T-helper 1 cell treated with Interleukin-12 subunit alpha and Interleukin-12 subunit beta and Interleukin-4 antibody, amounts not matched to agents 30 μg/mL and 1 μg/mL, for 36 hours (primary cell): ENCODE results near the gene NR2F6.
"Not testable (repeated sequence)": the region's sequence is repeated elsewhere in the genome, so short reads cannot be mapped to it uniquely, and the experiment has no call there.

Experiments
- H3K27ac Mint-ChIP-seq: one replicate; pipeline ENCODE4 v1.8.0; 2021; ENCODE audit warnings: mild to moderate bottlenecking, mixed read lengths
- H3K27me3 Mint-ChIP-seq: one replicate; pipeline ENCODE4 v1.8.0; 2021; ENCODE audit warnings: low read depth, mixed read lengths
- H3K36me3 Mint-ChIP-seq: one replicate; pipeline ENCODE4 v1.8.0; 2021; ENCODE audit warnings: low read depth, mixed read lengths
- H3K4me1 Mint-ChIP-seq: one replicate; pipeline ENCODE4 v1.8.0; 2021; ENCODE audit warnings: low read depth, mixed read lengths
- H3K4me3 Mint-ChIP-seq: one replicate; pipeline ENCODE4 v1.8.0; 2021; ENCODE audit warnings: mild to moderate bottlenecking, moderate library complexity, mixed read lengths
- H3K9me3 Mint-ChIP-seq: one replicate; pipeline ENCODE4 v1.8.0; 2021; ENCODE audit warnings: mixed read lengths

NR2F6 gene

DNA sequence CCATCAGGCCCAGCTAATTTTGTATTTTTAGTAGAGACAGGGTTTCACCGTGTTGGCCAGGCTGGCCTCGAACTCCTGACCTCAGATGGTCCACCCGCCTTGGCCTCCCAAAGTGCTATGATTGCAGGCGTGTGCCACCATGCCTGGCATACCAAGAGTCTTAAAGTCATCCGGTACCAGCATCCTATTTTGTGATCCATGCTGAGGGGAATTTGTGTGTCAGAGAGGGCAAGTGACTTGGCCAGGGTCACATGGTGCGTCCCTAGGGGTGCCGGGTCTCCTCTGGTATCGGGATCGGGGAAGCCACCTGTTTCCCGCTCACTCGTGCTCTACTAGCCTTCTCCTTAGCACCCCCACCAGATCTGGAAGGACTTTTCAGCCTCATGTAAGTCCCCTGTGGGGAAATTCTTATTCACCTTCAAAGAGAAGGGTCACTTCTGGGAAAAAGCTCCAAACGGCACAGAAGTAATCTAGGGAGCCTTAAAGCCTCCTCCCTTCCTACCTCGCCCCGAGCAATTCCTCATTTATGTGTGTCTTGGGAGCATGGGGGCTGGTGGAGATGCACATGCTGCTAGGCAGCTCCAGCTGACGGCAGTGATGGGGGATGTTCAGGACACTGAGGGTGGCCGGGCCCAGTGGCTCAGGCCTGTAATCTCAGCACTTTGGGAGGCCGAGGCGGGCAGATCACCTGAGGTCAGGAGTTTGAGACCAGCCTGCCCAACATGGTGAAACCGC is 29.9 kb upstream of the NR2F6 start:
- Mint-ChIP-seq H3K27ac (no peak overlapping the region), H3K27me3 (no peaks in the 10 kb centered on the region), H3K9me3 (no peaks in the 10 kb centered on the region), H3K36me3 (peaks cover 8% of the 10 kb centered on the region), H3K4me1 (peaks cover 3% of the 10 kb centered on the region), H3K4me3 (no peak overlapping the region)

- H3K4me1 Mint-ChIP-seq, H3K4me3 Mint-ChIP-seq, H3K27ac Mint-ChIP-seq, H3K9me3 Mint-ChIP-seq, H3K27me3 Mint-ChIP-seq: not testable (repeated sequence)
- peaks cover 13% of the 10 kb centered on the region for H3K36me3 Mint-ChIP-seq
Measured at GRCh38 chr19:17274892-17275291, 29.2 kb upstream of the NR2F6 start.

- peaks cover 13% of the 10 kb centered on the region for H3K4me1 Mint-ChIP-seq
- H3K4me3 Mint-ChIP-seq = no peak overlapping the region
- H3K27ac Mint-ChIP-seq = no peak overlapping the region
- H3K36me3 Mint-ChIP-seq = peaks cover 7% of the 10 kb centered on the region
- H3K9me3 Mint-ChIP-seq = no peaks in the 10 kb centered on the region
- no peaks in the 10 kb centered on the region for H3K27me3 Mint-ChIP-seq
Measured at GRCh38 chr19:17268754-17269153, 23.0 kb upstream of the NR2F6 start.

- H3K4me3 Mint-ChIP-seq = peak within 1 kb of the TSS; percentile 76
- H3K9me3 Mint-ChIP-seq = no peaks in the 10 kb centered on the region
- H3K36me3 Mint-ChIP-seq = peaks cover 7% of the 10 kb centered on the region
- H3K27ac Mint-ChIP-seq = peak within 1 kb of the TSS; percentile 78
- no peaks in the 10 kb centered on the region for H3K27me3 Mint-ChIP-seq
- H3K4me1 Mint-ChIP-seq = peaks cover 13% of the 10 kb centered on the region
Measured at GRCh38 chr19:17266975-17267788, 21.5 kb upstream of the NR2F6 start, which contains the start of gene BABAM1. Gene BABAM1 (plus strand): TSS chr19:17267443. CDS start chr19:17268807, 1,364 bp downstream.

DNA sequence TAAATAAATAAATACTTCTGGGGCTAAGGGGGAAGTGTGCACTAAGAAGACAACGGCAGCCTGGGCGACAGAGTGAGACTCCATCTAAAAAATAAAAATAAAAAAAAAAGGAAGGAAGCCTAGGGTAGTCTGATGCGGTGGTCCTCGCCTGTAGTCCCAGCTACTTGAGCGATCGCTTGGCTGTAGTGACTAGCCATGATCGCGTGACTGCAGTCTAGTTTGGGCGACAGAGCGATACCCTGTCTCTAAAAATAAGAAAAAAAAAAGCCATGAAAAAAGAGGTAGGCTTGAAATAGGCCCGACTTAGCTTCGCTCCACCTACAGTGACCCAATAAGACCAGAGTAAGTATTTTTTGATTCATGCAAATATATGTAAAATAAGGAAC is 20.9 kb upstream of the NR2F6 start:
- H3K4me3 Mint-ChIP-seq = peak overlapping the region; percentile 76
- H3K4me1 Mint-ChIP-seq = peaks cover 13% of the 10 kb centered on the region
- H3K27me3 Mint-ChIP-seq = no peaks in the 10 kb centered on the region
- H3K9me3 Mint-ChIP-seq = no peaks in the 10 kb centered on the region
- peak overlapping the region; percentile 78 for H3K27ac Mint-ChIP-seq
- peaks cover 7% of the 10 kb centered on the region for H3K36me3 Mint-ChIP-seq

DNA sequence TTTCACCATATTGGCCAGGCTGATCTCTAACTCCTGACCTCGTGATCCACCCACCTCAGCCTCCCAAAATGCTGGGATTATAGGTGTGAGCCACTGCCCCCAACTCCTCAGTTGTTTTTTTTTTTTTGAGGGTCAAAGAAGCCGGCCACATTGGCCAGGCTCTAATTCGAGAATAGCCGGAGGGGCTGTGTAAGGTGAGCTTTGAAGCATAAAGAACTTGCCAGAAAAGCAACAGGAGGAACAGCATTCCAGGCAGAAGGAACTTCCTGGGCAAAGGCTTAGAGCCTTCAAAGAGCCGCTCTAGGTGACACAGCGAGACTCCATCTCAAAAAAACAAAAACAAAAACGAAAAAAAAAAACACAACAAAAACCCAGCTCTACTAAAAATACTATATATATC is 20.3 kb upstream of the NR2F6 start:
- no peaks in the 10 kb centered on the region for H3K27me3 Mint-ChIP-seq
- peaks cover 13% of the 10 kb centered on the region for H3K4me1 Mint-ChIP-seq
- H3K27ac Mint-ChIP-seq = no peak overlapping the region
- H3K36me3 Mint-ChIP-seq = peaks cover 7% of the 10 kb centered on the region
- no peak overlapping the region for H3K4me3 Mint-ChIP-seq
- no peaks in the 10 kb centered on the region for H3K9me3 Mint-ChIP-seq

DNA sequence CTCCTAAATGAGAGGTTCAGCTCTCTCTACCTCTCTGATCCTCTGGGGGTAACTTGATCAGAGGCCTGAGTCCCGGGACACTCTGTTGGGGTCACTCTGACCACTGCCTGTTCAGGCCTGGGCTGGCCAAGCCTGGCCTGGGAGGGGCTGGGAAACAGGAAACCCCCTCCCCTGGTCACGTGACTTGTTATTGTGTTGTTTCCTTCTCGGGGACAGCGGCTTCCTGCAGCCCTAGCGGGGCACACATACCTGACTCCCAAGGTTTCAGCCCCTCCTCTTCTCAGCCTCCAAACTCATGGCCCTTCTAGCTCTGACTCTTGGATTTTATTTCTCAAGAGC is 18.9 kb upstream of the NR2F6 start, which contains the start of gene USHBP1:
USHBP1 (minus strand) TSS at position 105 of the 339 bp plus-strand sequence. CDS start 446 bp downstream, outside the sequence.
- Mint-ChIP-seq H3K27me3 (peaks cover 4% of the 10 kb centered on the region), H3K36me3 (no peaks in the 10 kb centered on the region), H3K27ac (peak within 1 kb of the TSS; percentile 61), H3K9me3 (no peaks in the 10 kb centered on the region), H3K4me1 (peaks cover 16% of the 10 kb centered on the region), H3K4me3 (no peak within 1 kb of the TSS)

- H3K27ac Mint-ChIP-seq = peak overlapping the region; percentile 61
- no peaks in the 10 kb centered on the region for H3K9me3 Mint-ChIP-seq
- H3K4me3 Mint-ChIP-seq = no peak overlapping the region
- H3K36me3 Mint-ChIP-seq = no peaks in the 10 kb centered on the region
- H3K4me1 Mint-ChIP-seq = peaks cover 16% of the 10 kb centered on the region
- peaks cover 4% of the 10 kb centered on the region for H3K27me3 Mint-ChIP-seq
Measured at GRCh38 chr19:17263712-17264640, 18.3 kb upstream of the NR2F6 start.

GRCh38 chr19:17262557-17262956 is 16.8 kb upstream of the NR2F6 start:
- peaks cover 14% of the 10 kb centered on the region for H3K4me1 Mint-ChIP-seq
- H3K36me3 Mint-ChIP-seq = no peaks in the 10 kb centered on the region
- H3K27ac Mint-ChIP-seq = no peak overlapping the region
- H3K27me3 Mint-ChIP-seq = peaks cover 4% of the 10 kb centered on the region
- H3K9me3 Mint-ChIP-seq = no peaks in the 10 kb centered on the region
- no peak overlapping the region for H3K4me3 Mint-ChIP-seq

- H3K4me3 Mint-ChIP-seq = no peak overlapping the region
- no peaks in the 10 kb centered on the region for H3K36me3 Mint-ChIP-seq
- peaks cover 4% of the 10 kb centered on the region for H3K27me3 Mint-ChIP-seq
- H3K27ac Mint-ChIP-seq = no peak overlapping the region
- peaks cover 8% of the 10 kb centered on the region for H3K4me1 Mint-ChIP-seq
- no peaks in the 10 kb centered on the region for H3K9me3 Mint-ChIP-seq
Measured at GRCh38 chr19:17260842-17261325, 15.2 kb upstream of the NR2F6 start.

- H3K27me3 Mint-ChIP-seq = peaks cover 4% of the 10 kb centered on the region
- no peaks in the 10 kb centered on the region for H3K9me3 Mint-ChIP-seq
- no peak overlapping the region for H3K27ac Mint-ChIP-seq
- H3K4me3 Mint-ChIP-seq = no peak overlapping the region
- peaks cover 8% of the 10 kb centered on the region for H3K4me1 Mint-ChIP-seq
- no peaks in the 10 kb centered on the region for H3K36me3 Mint-ChIP-seq
Measured at GRCh38 chr19:17259934-17260333, 14.2 kb upstream of the NR2F6 start.

GRCh38 chr19:17259118-17259780 is 13.5 kb upstream of the NR2F6 start:
- no peak overlapping the region for H3K27ac Mint-ChIP-seq
- peaks cover 3% of the 10 kb centered on the region for H3K4me1 Mint-ChIP-seq
- H3K27me3 Mint-ChIP-seq = peaks cover 4% of the 10 kb centered on the region
- no peaks in the 10 kb centered on the region for H3K9me3 Mint-ChIP-seq
- H3K36me3 Mint-ChIP-seq = no peaks in the 10 kb centered on the region
- no peak overlapping the region for H3K4me3 Mint-ChIP-seq

DNA sequence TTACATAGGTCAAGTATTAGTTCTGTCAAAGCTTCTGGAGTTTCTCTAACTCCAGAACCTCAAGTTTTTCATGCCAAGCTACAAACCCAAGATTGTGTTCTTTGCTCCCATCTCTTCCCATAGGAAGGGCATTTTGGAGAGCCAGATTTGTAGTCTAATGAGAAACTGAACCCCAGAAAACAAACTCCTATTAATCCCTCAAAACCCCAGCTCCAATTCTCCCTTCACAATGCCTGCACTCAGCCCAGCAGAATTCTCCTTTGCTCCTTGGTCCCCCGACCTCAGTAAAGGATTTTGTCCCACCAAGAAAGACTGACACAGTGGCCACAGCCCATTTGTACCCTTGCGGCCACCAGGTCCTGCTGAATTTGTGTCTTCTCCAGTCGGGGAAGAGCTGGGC is 10.4 kb upstream of the NR2F6 start:
- Mint-ChIP-seq H3K27me3 (peaks cover 4% of the 10 kb centered on the region), H3K4me1 (peaks cover 3% of the 10 kb centered on the region), H3K4me3 (no peak overlapping the region), H3K9me3 (no peaks in the 10 kb centered on the region), H3K27ac (no peak overlapping the region), H3K36me3 (no peaks in the 10 kb centered on the region)

GRCh38 chr19:17255150-17255621 is 9.5 kb upstream of the NR2F6 start:
- no peaks in the 10 kb centered on the region for H3K27me3 Mint-ChIP-seq
- no peaks in the 10 kb centered on the region for H3K9me3 Mint-ChIP-seq
- H3K4me1 Mint-ChIP-seq = no peaks in the 10 kb centered on the region
- no peak overlapping the region for H3K4me3 Mint-ChIP-seq
- no peaks in the 10 kb centered on the region for H3K36me3 Mint-ChIP-seq
- H3K27ac Mint-ChIP-seq = no peak overlapping the region
